ENCODE results near the gene TXN2. TPM values are rescaled to one million over a fixed set of nuclear protein-coding genes. Genes with fewer than 3 reads are reported as not detected.

TXN2 gene
- total RNA-seq, 1 experiment from 2014 or later, result 95.1 TPM

DNA sequence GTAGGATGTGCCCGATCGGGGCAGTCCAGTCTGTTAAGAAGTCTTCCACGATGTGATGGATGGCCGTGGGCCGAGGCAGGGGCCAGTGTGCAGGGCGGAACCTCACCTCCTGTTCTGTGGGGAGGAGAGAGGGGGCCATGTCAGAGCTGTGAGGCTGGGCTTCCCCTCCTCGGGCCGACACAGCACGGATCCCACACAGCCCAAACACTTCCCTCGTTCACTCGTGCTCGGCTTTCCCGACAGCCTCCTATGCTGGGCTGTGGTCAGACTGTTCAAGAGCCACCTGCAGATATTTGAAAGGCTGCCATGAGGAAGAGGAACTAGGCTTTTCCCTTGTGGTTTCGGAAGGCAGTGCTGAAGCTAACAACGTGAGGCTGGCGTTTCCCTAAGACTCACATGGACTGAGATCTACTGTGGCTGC is 12.3 kb upstream of the TXN2 start:
- intact Hi-C loops (cut with micrococcal nuclease; ENCODE audit: unreplicated experiment), result no loop called here

GRCh38 chr22:36492109-36492508 is 10.7 kb upstream of the TXN2 start:
- Histone ChIP-seq H3K79me2 (ENCODE audit: low read depth) (no peaks in the 10 kb centered on the region), H3K27me3 (ENCODE audit: insufficient read depth, low read depth) (no peaks in the 10 kb centered on the region), H2AFZ (no peak overlapping the region), H3K9me3 (ENCODE audit: insufficient read depth, low read depth) (peaks cover 7% of the 10 kb centered on the region; the same call in 1 of the 2 replicates), H3F3A (ENCODE audit: insufficient read depth, low read depth) (peaks cover 3% of the 10 kb centered on the region; the same call in 1 of the 2 replicates), H3K4me1 (replicated peaks; ENCODE audit: insufficient read depth) (no peaks in the 10 kb centered on the region), H3K4me2 (no peak overlapping the region), H3K27ac (no peak overlapping the region), H4K20me1 (ENCODE audit: insufficient read depth) (no peaks in the 10 kb centered on the region), H3K4me3 (no peak overlapping the region), H3K36me3 (ENCODE audit: low read depth) (peaks cover 23% of the 10 kb centered on the region), H3K9me2 (ENCODE audit: insufficient read depth) (no peaks in the 10 kb centered on the region)
- CTCF ChIA-PET, result no interaction called here
- intact Hi-C loops (cut with micrococcal nuclease; ENCODE audit: unreplicated experiment), result no loop called here
- TF ChIP-seq, protein P1, sequence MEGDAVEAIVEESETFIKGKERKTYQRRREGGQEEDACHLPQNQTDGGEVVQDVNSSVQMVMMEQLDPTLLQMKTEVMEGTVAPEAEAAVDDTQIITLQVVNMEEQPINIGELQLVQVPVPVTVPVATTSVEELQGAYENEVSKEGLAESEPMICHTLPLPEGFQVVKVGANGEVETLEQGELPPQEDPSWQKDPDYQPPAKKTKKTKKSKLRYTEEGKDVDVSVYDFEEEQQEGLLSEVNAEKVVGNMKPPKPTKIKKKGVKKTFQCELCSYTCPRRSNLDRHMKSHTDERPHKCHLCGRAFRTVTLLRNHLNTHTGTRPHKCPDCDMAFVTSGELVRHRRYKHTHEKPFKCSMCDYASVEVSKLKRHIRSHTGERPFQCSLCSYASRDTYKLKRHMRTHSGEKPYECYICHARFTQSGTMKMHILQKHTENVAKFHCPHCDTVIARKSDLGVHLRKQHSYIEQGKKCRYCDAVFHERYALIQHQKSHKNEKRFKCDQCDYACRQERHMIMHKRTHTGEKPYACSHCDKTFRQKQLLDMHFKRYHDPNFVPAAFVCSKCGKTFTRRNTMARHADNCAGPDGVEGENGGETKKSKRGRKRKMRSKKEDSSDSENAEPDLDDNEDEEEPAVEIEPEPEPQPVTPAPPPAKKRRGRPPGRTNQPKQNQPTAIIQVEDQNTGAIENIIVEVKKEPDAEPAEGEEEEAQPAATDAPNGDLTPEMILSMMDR (conservative IDR thresholded peaks at IDR 0.05), result no peak
- no peak for TF ChIP-seq EZH2 (IDR thresholded peaks at IDR 0.05; ENCODE audit: low read depth)
- no peak for DNase-seq
- BruUV-seq (replicated peaks), result no TSS peak
- POLR2A ChIA-PET (ENCODE audit: unreplicated experiment), result no interaction called here

More for the DNA sequence above, 12.3 kb upstream of the TXN2 start:
- no peak for DNase-seq
- TF ChIP-seq EZH2 (IDR thresholded peaks at IDR 0.05; ENCODE audit: low read depth), result no peak
- TF ChIP-seq, protein P1 (conservative IDR thresholded peaks at IDR 0.05), result no peak
- H2AFZ ChIP-seq, result no peak overlapping the region
- BruUV-seq (replicated peaks), result no TSS peak
- H3K79me2 ChIP-seq (ENCODE audit: low read depth), result no peaks in the 10 kb centered on the region
- no peaks in the 10 kb centered on the region for H3K4me1 ChIP-seq (replicated peaks; ENCODE audit: insufficient read depth)
- H3K9me2 ChIP-seq (ENCODE audit: insufficient read depth), result no peaks in the 10 kb centered on the region
- no peak overlapping the region for H3K27ac ChIP-seq
- H4K20me1 ChIP-seq (ENCODE audit: insufficient read depth), result no peaks in the 10 kb centered on the region
- peaks cover 14% of the 10 kb centered on the region for H3K36me3 ChIP-seq (ENCODE audit: low read depth)
- POLR2A ChIA-PET (ENCODE audit: unreplicated experiment), result no interaction called here
- CTCF ChIA-PET, result no interaction called here
- H3K4me2 ChIP-seq, result no peak overlapping the region
- H3K9me3 ChIP-seq (ENCODE audit: insufficient read depth, low read depth), result no peaks in the 10 kb centered on the region
- peaks cover 1% of the 10 kb centered on the region; the same call in 1 of the 2 replicates for H3F3A ChIP-seq (ENCODE audit: insufficient read depth, low read depth)
- H3K4me3 ChIP-seq, result no peak overlapping the region
- H3K27me3 ChIP-seq (ENCODE audit: insufficient read depth, low read depth), result no peaks in the 10 kb centered on the region

GRCh38 chr22:36491155-36491554 is 9.7 kb upstream of the TXN2 start:
- intact Hi-C loops (cut with micrococcal nuclease; ENCODE audit: unreplicated experiment), result no loop called here
- POLR2A ChIA-PET (ENCODE audit: unreplicated experiment), result interaction anchor here (0.6 to 0.7 kb wide), 2 partner anchors 252 to 524 kb away, joined by 5 to 6 read pairs; partner anchors contain the start of gene APOL2

More at GRCh38 chr22:36491155-36491554, 9.7 kb upstream of the TXN2 start:
- H3K27ac ChIP-seq, result no peak overlapping the region
- peaks cover 17% of the 10 kb centered on the region; the same call in 1 of the 2 replicates for H3K9me3 ChIP-seq (ENCODE audit: insufficient read depth, low read depth)
- no peaks in the 10 kb centered on the region for H3K79me2 ChIP-seq (ENCODE audit: low read depth)
- no peak overlapping the region for H3K4me3 ChIP-seq
- H4K20me1 ChIP-seq (ENCODE audit: insufficient read depth), result no peaks in the 10 kb centered on the region
- H3K36me3 ChIP-seq (ENCODE audit: low read depth), result peaks cover 31% of the 10 kb centered on the region
- TF ChIP-seq, protein P1 (conservative IDR thresholded peaks at IDR 0.05), result no peak
- TF ChIP-seq EZH2 (IDR thresholded peaks at IDR 0.05; ENCODE audit: low read depth), result no peak
- H3K27me3 ChIP-seq (ENCODE audit: insufficient read depth, low read depth), result no peaks in the 10 kb centered on the region
- no peaks in the 10 kb centered on the region for H3K4me1 ChIP-seq (replicated peaks; ENCODE audit: insufficient read depth)
- H2AFZ ChIP-seq, result no peak overlapping the region
- H3K4me2 ChIP-seq, result no peak overlapping the region
- H3F3A ChIP-seq (ENCODE audit: insufficient read depth, low read depth), result peaks cover 5% of the 10 kb centered on the region; the same call in 1 of the 2 replicates
- no TSS peak for BruUV-seq (replicated peaks)
- no peaks in the 10 kb centered on the region for H3K9me2 ChIP-seq (ENCODE audit: insufficient read depth)
- CTCF ChIA-PET, result no interaction called here
- DNase-seq, result peak in 1 of 2 experiments; percentile 25
